Endothelial cell (in vitro differentiated cells): ENCODE results near the gene PPFIA4. TPM values are rescaled to one million over a fixed set of nuclear protein-coding genes. Genes with fewer than 3 reads are reported as not detected.
A peak's percentile ranks its signal among the peaks of the same experiment; 100 is the strongest.
"Not testable (repeated sequence)": the region's sequence is repeated elsewhere in the genome, so short reads cannot be mapped to it uniquely, and the experiment has no call there.

Experiments used
- DNase-seq: peaks from one replicate; pipeline ENCODE4 v3.0.0; 2021; ENCODE audit warnings: low spot score
- H3K27ac Mint-ChIP-seq: one replicate; pipeline ENCODE4 v1.8.0; 2021; ENCODE audit warnings: mixed read lengths, inconsistent platforms; ENCODE audit not compliant: unreplicated experiment
- H3K27me3 Mint-ChIP-seq: one replicate; pipeline ENCODE4 v1.8.0; 2021; ENCODE audit warnings: mild to moderate bottlenecking, moderate library complexity, mixed read lengths, inconsistent platforms; ENCODE audit not compliant: unreplicated experiment
- H3K36me3 Mint-ChIP-seq: one replicate; pipeline ENCODE4 v1.8.0; 2021; ENCODE audit warnings: mild to moderate bottlenecking, low read depth, mixed read lengths, inconsistent platforms; ENCODE audit not compliant: unreplicated experiment
- H3K4me1 Mint-ChIP-seq: one replicate; pipeline ENCODE4 v1.8.0; 2021; ENCODE audit warnings: mild to moderate bottlenecking, mixed read lengths, inconsistent platforms; ENCODE audit not compliant: unreplicated experiment
- H3K4me3 Mint-ChIP-seq: one replicate; pipeline ENCODE4 v1.8.0; 2021; ENCODE audit warnings: mild to moderate bottlenecking, mixed read lengths, inconsistent platforms; ENCODE audit not compliant: unreplicated experiment
- H3K9me3 Mint-ChIP-seq: one replicate; pipeline ENCODE4 v1.8.0; 2021; ENCODE audit warnings: mixed read lengths, inconsistent platforms; ENCODE audit not compliant: unreplicated experiment
- CTCF ChIP-seq: fragments of 200-600 bp; sonication (generic); IDR thresholded peaks from one replicate; pipeline ENCODE4 v1.5.0; 2021; ENCODE audit warnings: antibody characterized with exemption; ENCODE audit not compliant: unreplicated experiment
- long read RNA-seq: library from polyadenylated mRNA; unstranded; transcript quantifications from one replicate; pipeline ENCODE4 v2.0.0, GENCODE V29; 2020; ENCODE audit not compliant: unreplicated experiment
- total RNA-seq: library from RNA; stranded (reverse); fragmentation: NEBNext Ultra II Directional; extraction: Animal tissue kit (Norgen Biotek cat#: 25700); gene quantifications from one replicate; pipeline ENCODE4 v1.2.1, GENCODE V29; 2021; ENCODE audit not compliant: unreplicated experiment

Gene PPFIA4
- total RNA-seq = 4.0 TPM
- long read RNA-seq, partial matches to known transcripts = 0 of 2 reads
- long read RNA-seq, other reads (novel, unspliced or antisense) = 2 of 2 reads

- H3K4me1 Mint-ChIP-seq = peaks cover 8% of the 10 kb centered on the region
- DNase-seq = peak; percentile 90
- peaks cover 14% of the 10 kb centered on the region for H3K27me3 Mint-ChIP-seq
- no peak for TF ChIP-seq CTCF
- H3K9me3 Mint-ChIP-seq = no peaks in the 10 kb centered on the region
- peaks cover 26% of the 10 kb centered on the region for H3K36me3 Mint-ChIP-seq
- H3K4me3 Mint-ChIP-seq = peak within 1 kb of the TSS; percentile 87
- H3K27ac Mint-ChIP-seq = peak within 1 kb of the TSS; percentile 32
Measured at GRCh38 chr1:203026031-203026665, at the start of gene PPFIA4. TSS of gene PPFIA4 (plus strand) at chr1:203026491. CDS start at chr1:203039009, 12,518 bp downstream.

- no peak for TF ChIP-seq CTCF
- Mint-ChIP-seq H3K9me3 (no peaks in the 10 kb centered on the region), H3K36me3 (no peaks in the 10 kb centered on the region), H3K4me1 (no peaks in the 10 kb centered on the region), H3K27me3 (no peaks in the 10 kb centered on the region), H3K4me3 (no peak overlapping the region), H3K27ac (no peak overlapping the region)
- no peak for DNase-seq
Measured at GRCh38 chr1:202976633-202977032, 49.7 kb upstream of the PPFIA4 start.

- H3K4me1 Mint-ChIP-seq = no peaks in the 10 kb centered on the region
- no peaks in the 10 kb centered on the region for H3K27me3 Mint-ChIP-seq
- no peak overlapping the region for H3K4me3 Mint-ChIP-seq
- TF ChIP-seq CTCF = no peak
- no peaks in the 10 kb centered on the region for H3K36me3 Mint-ChIP-seq
- DNase-seq = no peak
- no peaks in the 10 kb centered on the region for H3K9me3 Mint-ChIP-seq
- H3K27ac Mint-ChIP-seq = no peak overlapping the region
Measured at GRCh38 chr1:202979459-202979858, 46.8 kb upstream of the PPFIA4 start.

GRCh38 chr1:202981939-202982338 lies 44.4 kb upstream of the PPFIA4 start:
- peaks cover 1% of the 10 kb centered on the region for H3K27me3 Mint-ChIP-seq
- TF ChIP-seq CTCF = no peak
- H3K27ac Mint-ChIP-seq = no peak overlapping the region
- no peak for DNase-seq
- H3K36me3 Mint-ChIP-seq = no peaks in the 10 kb centered on the region
- H3K9me3 Mint-ChIP-seq = no peaks in the 10 kb centered on the region
- H3K4me3 Mint-ChIP-seq = no peak overlapping the region
- H3K4me1 Mint-ChIP-seq = no peaks in the 10 kb centered on the region

GRCh38 chr1:202982715-202983430 lies 43.4 kb upstream of the PPFIA4 start:
- peaks cover 2% of the 10 kb centered on the region for H3K27me3 Mint-ChIP-seq
- H3K9me3 Mint-ChIP-seq = no peaks in the 10 kb centered on the region
- H3K4me1 Mint-ChIP-seq = no peaks in the 10 kb centered on the region
- H3K27ac Mint-ChIP-seq = no peak overlapping the region
- no peaks in the 10 kb centered on the region for H3K36me3 Mint-ChIP-seq
- no peak for TF ChIP-seq CTCF
- no peak overlapping the region for H3K4me3 Mint-ChIP-seq
- DNase-seq = no peak

GRCh38 chr1:202986120-202986519 lies 40.2 kb upstream of the PPFIA4 start:
- not testable (repeated sequence) for H3K36me3 Mint-ChIP-seq, H3K4me3 Mint-ChIP-seq, H3K4me1 Mint-ChIP-seq, H3K27me3 Mint-ChIP-seq, DNase-seq, H3K9me3 Mint-ChIP-seq, H3K27ac Mint-ChIP-seq
